Measurements from ENCODE around the gene SOX30. TPM values are rescaled to one million over a fixed set of nuclear protein-coding genes. Genes with fewer than 3 reads are reported as not detected.

The SOX30 gene
- total RNA-seq, 2 donors from 2014 or later, result 0.89 TPM; not detected in 1

DNA sequence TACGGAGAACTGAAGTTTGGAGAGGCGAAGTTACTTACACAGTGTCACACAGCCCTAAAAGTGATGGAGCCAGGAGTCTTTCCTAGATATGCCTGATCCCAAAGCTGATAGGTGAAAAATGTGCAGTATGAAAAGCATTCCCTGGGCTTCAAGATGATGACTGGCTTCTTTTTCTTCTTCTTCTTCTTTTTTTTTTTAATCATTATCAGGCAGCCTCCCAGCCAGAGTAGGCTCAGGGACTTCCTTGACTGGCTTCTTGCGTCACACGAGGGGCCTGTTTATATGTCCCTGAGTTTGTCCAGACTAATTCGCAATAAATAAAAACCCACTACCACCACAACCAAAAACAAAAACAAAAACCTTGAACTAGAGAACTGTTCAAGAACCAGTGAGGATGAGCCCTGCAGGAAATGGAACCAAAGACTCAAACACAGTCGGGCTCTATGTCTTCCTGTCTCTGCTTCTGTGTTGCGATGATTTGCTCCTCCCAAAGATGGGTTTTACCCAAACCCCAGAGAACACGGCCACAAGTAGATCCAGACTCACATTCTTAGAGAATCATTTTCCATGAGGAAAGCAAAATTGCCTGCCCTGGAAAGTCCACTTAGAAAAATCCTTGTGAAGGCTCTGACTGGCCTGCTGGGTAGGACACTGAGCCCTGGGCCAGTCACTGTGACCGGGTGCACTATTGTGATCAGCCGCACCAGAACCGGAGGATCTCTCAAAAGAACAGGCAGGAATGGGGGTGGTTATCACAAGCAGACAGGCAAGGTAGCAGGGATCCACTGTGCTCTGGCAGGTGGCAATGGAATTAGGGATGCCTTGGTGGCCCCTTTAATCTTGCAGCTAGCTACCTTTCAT lies 38.6 kb downstream of the SOX30 start:
- H3K4me3 ChIP-seq, result no peak overlapping the region
- TF ChIP-seq, protein P1, sequence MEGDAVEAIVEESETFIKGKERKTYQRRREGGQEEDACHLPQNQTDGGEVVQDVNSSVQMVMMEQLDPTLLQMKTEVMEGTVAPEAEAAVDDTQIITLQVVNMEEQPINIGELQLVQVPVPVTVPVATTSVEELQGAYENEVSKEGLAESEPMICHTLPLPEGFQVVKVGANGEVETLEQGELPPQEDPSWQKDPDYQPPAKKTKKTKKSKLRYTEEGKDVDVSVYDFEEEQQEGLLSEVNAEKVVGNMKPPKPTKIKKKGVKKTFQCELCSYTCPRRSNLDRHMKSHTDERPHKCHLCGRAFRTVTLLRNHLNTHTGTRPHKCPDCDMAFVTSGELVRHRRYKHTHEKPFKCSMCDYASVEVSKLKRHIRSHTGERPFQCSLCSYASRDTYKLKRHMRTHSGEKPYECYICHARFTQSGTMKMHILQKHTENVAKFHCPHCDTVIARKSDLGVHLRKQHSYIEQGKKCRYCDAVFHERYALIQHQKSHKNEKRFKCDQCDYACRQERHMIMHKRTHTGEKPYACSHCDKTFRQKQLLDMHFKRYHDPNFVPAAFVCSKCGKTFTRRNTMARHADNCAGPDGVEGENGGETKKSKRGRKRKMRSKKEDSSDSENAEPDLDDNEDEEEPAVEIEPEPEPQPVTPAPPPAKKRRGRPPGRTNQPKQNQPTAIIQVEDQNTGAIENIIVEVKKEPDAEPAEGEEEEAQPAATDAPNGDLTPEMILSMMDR (IDR thresholded peaks at IDR 0.05), result no peak
- no peaks in the 10 kb centered on the region for H3K27me3 ChIP-seq
- H3K36me3 ChIP-seq, result no peaks in the 10 kb centered on the region
- no peaks in the 10 kb centered on the region for H3K9me3 ChIP-seq
- H3K4me1 ChIP-seq, result no peaks in the 10 kb centered on the region
- DNase-seq (ENCODE audit: low spot score), result no peak
- no peak overlapping the region for H3K27ac ChIP-seq

DNA sequence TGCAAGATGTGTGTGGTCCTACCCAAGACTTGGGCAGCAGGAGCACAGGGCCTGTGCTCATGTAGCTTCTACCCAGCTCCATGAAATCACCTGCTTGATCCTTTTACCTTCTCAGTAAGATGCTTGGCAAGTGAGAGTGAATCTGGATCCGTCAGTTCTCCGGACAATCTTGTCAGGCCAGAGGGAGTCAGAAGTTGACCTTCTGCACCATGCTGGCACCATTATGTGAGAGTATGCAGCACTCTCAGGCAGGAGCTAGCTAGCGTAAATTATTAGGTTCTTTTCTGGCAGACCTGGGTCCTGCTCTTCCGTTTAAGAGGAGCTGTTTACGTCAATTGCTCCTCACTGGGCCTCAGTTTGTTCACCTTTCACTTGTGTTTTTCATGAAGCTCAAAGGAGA lies 39.7 kb downstream of the SOX30 start:
- Histone ChIP-seq H3K4me1 (no peaks in the 10 kb centered on the region), H3K9me3 (no peaks in the 10 kb centered on the region), H3K36me3 (no peaks in the 10 kb centered on the region), H3K27me3 (no peaks in the 10 kb centered on the region), H3K4me3 (no peak overlapping the region), H3K27ac (no peak overlapping the region)
- TF ChIP-seq, protein P1 (IDR thresholded peaks at IDR 0.05), result no peak
- no peak for DNase-seq (ENCODE audit: low spot score)

DNA sequence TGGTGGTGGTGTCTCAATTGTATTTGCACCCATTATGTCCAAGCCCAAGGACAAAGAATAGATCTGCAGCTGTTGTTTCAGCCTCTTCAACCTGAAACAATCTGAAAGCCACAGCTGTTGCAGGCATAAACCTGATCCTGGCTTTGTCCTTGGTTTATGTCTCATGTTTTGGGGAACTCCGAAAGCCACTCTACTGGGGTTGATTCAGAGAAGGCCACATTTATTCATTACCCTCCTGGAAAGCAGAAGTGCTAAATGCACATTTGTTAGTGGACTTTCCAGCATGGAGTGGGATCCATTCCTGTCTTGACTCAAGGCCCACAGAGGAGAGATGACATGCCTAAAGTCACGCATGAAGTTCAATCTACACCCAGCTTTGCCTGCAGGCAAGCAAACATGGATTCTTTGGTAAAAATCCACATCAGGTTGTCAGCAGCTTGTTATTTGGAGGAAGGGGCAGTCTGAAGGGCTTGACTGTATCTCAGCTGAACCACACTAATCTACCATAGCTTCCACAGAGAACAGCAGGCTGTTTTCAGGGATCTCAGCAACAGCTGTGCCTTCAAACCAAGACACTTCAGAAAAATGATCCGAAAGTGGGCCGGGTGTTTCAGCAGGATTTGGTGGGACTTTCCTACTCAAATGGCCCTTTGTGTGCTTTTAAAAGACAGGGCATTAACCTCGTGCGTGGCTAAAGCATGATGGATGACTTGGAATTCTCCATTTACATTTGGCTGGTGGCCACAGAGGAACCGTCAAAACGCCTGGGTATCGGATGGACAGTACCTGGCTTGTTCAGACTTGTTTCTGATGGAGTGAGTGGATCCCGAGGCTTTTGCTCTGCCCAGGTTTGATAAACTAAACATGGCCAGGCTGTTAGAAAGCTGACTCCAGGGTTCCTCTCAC lies 40.4 kb downstream of the SOX30 start:
- H3K4me3 ChIP-seq, result no peak overlapping the region
- no peak overlapping the region for H3K27ac ChIP-seq
- H3K27me3 ChIP-seq, result no peaks in the 10 kb centered on the region
- TF ChIP-seq, protein P1 (IDR thresholded peaks at IDR 0.05), result no peak
- DNase-seq (ENCODE audit: low spot score), result no peak
- no peaks in the 10 kb centered on the region for H3K9me3 ChIP-seq
- H3K4me1 ChIP-seq, result no peaks in the 10 kb centered on the region
- no peaks in the 10 kb centered on the region for H3K36me3 ChIP-seq

DNA sequence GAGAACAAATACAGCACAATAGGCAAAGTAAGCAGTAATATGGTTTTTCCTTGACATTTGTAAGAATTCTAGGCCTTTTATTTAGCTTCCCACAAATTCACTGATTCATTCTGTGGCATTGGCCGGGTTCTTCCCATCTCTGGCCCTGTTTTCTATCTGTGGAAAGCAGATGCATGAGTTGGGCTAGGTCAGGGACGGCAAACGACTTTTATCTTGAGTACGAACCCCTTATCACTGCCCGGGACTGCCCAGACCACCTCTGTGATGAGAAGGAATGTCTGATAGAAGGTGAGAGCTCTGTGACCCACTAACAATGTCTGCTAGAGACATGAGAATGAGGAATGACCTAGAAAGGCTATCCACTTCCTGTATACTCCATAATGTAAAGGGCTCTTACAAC lies 41.2 kb downstream of the SOX30 start:
- no peak overlapping the region for H3K27ac ChIP-seq
- TF ChIP-seq, protein P1 (IDR thresholded peaks at IDR 0.05), result no peak

DNA sequence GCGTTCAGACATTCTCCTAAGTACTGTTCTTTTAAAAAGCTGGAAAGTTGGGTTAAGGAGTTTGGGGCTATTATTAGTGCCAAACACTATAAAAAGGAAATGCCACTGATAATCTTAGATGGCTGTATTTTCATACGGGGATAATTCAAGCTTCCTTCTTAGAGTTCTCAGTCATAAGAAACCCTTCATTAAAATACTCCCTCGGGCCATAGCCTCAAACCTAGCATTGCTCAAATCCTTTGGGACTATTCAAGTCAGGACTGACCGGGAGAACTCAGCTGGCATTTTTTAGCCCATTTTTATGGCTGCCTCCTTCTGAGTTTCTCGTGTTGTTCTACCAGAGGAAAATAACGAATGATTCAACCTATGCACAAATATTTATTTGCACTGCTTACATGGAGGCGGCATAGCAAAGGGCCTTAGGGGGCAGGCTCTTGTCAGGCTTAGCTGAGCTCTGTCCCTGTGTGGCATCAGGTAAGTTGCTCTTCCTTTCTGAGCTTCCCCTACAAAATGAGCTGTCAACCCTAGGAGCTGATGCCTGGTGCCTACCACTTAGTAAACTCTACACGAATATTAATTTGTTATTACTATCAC lies 43.2 kb downstream of the SOX30 start:
- TF ChIP-seq, protein P1 (IDR thresholded peaks at IDR 0.05), result no peak
- Histone ChIP-seq H3K36me3 (no peaks in the 10 kb centered on the region), H3K27ac (no peak overlapping the region), H3K4me3 (no peak overlapping the region), H3K9me3 (no peaks in the 10 kb centered on the region), H3K27me3 (no peaks in the 10 kb centered on the region), H3K4me1 (no peaks in the 10 kb centered on the region)
- no peak for DNase-seq (ENCODE audit: low spot score)

More for the DNA sequence above, 41.2 kb downstream of the SOX30 start:
- no peaks in the 10 kb centered on the region for H3K36me3 ChIP-seq
- DNase-seq (ENCODE audit: low spot score), result no peak
- no peaks in the 10 kb centered on the region for H3K4me1 ChIP-seq
- H3K27me3 ChIP-seq, result no peaks in the 10 kb centered on the region
- H3K9me3 ChIP-seq, result no peaks in the 10 kb centered on the region
- H3K4me3 ChIP-seq, result no peak overlapping the region

Measured in right atrium auricular region (tissue), 2 donors.